HG03432 (cell line): ENCODE measurements around the gene ARHGEF4.

ENCODE experiments used
- ATAC-seq: cut with Tn5 transposase; IDR thresholded peaks from one replicate; pipeline ENCODE4 v1.9.1; 2021; ENCODE audit warnings: mild to moderate bottlenecking, moderate library complexity; ENCODE audit not compliant: unreplicated experiment

The ARHGEF4 gene

DNA sequence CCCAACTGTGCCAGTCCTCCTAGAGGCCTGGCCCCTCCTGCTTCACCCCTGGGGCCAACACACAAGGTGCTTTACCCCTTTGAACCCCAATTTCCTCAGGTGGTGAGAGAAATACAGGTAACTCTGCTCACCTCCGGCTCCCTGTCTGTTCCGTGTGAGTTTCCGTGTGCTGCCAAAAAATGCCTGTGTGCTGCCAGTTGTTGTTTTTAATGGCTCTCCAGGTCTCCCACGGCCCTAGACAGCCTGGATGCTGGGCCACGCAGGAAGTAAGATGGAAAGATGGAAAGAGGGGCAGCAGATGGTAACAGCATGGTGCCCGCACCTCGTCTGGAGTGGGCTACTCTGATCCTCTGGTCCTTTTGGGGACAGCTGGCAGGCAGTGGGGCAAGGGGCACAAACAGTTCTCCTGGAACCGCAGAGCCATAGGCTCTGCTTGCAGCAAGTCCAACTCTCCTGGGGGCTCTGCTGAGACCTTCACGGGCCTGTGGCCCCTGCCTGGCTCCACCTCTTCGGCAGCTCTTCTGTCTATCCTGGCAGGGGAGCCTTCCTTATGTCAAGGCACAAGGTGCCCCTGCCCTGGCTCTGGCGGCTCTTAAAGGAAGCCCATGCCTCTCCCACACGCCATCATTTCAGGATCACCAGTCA is 4.3 kb upstream of the ARHGEF4 start:
- no peak for ATAC-seq

DNA sequence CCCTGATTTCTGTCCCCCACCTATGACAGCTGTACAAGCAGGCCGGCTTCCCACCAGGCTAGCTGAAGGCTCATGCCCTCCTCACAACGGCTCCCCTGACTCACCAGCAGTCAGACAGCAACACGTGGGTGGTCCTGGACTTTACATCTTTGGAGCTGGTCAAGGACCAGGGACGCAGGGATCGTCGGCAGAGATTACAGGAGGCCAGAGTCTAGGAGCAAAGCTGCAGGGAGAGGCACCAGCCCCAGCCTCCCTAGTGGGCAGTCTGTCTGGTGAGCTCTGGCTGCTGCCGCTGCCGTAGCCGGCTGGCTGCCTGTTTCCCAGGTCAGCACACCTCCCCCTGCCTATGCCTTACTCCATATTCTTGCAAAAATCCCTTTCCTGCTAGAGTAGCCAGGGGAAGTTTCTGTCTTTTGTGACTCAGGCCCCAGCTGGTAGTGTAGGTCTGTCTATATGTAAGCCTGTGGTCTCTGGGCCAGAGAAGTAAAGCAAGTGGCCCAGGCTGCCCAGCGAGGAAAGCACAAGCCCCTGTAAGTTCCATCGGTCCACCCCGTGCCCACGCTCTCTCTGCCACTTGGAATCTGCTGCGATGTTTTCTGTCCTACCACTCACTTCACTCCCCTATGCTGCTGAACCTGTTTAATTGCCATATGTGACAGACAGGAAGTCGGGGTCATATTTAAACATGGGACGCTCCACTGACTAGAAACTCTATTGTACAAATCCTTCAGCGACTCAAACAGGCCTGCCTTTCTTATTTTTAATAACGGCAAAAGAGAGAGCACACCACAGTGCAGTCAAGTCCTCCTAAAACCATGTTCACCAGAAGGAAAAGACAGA is 2.4 kb upstream of the ARHGEF4 start:
- no peak for ATAC-seq

DNA sequence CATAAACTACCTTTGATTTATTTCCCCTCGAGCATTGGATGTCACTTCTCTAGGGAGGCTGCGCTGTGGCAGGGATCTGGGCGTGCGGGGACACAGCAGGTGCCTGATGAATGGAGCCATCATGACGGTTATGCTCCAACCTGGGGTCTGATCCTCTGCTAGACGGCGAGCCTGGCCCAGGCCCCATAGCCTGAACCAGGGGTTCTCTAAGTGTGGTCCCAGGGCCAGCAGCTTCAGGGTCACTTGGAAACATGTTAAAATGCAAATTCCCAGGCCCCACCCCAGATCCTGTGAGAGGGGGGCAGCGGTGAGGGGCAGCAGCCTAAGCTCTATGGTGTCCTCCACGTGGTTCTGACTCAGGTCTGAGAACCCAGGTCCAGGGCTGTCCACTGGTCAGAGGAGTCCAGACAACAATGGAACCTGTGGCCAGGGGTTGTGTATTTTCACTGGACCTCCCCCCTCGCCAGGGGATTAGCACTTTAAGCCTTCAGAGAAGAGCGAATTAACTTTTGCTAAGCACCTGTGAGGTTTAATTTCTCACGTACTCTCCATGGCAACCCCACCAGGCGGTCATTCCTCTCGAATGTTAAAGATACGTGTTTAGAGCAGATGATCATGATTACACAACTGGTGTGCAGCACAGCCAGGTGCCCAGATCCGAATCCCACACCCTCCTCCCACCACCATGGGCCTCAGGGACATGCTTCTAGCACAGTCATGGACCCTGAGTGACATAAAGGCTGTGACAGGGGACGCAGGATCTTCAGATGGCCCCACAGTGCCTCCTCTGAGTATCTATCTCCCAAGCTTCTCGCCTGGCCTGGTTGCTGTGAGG is 1.6 kb upstream of the ARHGEF4 start:
- no peak for ATAC-seq

GRCh38 chr2:130835766-130836015 is 1.0 kb upstream of the ARHGEF4 start:
- no peak for ATAC-seq

GRCh38 chr2:130837175-130837810 is 579 bp downstream of the ARHGEF4 start:
- ATAC-seq = no peak

DNA sequence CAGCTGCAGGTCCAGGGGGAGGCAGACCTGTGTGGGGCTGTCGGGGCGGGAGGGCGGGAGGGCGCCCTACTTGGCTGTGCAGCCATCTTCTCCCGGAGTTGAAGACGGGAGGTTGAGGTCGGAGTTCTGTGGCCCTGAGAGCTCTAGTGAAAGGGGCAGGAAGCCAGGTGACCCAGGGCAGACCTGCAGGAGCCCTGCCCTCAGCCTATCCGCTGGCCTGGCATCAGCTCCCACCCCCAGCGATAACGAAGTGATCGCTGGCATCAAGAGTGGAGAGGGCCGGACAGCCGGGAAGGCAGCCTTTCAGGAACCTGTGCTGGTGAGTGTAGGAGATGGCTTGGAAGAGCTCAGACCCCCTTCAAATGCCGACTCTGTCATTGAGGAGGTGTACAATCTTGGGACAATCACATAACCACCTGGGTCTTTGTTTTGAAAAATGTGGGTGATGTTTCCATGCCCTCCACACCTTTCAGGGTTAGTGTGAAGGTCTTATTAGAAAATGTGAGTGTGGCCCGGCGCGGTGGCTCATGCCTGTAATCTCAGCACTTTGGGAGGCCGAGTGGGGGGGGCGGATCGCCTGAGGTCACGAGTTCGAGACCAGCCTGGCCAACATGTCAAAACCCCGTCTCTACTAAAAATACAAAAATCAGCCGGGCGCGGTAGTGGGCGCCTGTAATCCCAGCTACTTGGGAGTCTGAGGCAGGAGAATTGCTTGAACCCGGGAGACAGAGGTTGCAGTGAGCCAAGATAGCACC is 1.3 kb downstream of the ARHGEF4 start:
- no peak for ATAC-seq

- no peak for ATAC-seq
These were observed 2.5 kb downstream of the ARHGEF4 start for GRCh38 chr2:130839011-130839780.

DNA sequence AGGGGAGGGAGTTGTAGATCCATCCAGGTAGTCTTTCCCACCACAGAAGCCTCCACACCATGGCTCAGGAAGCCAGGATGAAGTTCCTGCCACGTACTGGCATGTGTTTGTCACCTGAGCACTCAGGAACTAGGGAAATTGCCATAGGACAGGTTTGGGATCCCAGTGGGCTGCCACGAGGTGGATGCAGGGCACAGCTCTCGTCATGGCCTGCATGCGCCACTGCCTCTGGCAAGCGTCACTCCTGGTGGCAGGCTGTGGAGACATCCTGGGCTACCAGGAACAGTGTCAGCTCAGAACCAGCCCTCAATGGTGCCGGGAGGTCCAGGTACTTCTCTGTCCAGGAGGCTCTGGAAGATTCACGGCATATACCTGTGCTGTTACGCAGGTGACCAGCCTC is 3.8 kb downstream of the ARHGEF4 start:
- no peak for ATAC-seq

DNA sequence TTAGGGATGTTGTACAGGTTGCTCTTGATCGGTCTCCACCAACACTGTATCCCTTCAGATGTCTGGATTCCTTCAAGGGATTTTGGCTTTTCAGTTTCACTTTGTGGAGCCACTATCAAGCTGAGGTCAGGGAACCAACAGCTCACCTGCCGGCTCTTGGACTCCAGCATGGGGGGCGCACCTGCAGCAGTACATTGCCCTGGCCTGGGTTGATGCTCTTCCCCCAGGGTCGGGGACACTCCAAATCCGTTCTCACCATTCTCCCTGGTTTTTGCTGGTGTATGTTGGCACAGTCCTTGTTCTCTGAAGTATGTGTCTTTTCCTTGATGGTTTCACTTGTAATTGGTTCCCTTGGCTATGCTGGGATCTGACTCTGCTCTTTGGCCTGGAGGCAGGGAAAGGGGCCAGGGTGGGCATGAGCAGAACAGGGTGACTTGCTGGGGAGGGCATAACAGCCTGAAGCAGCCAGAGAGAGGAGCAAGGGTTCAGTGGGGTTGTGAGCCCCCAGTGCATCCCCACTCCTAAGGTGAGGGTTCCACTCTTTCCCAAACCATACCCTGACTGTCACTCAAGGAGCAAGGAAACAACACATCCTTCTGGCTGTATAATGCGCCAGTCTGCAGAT is 5.1 kb downstream of the ARHGEF4 start:
- ATAC-seq = no peak

- no peak for ATAC-seq
These were observed 6.1 kb downstream of the ARHGEF4 start for GRCh38 chr2:130842770-130843169.

DNA sequence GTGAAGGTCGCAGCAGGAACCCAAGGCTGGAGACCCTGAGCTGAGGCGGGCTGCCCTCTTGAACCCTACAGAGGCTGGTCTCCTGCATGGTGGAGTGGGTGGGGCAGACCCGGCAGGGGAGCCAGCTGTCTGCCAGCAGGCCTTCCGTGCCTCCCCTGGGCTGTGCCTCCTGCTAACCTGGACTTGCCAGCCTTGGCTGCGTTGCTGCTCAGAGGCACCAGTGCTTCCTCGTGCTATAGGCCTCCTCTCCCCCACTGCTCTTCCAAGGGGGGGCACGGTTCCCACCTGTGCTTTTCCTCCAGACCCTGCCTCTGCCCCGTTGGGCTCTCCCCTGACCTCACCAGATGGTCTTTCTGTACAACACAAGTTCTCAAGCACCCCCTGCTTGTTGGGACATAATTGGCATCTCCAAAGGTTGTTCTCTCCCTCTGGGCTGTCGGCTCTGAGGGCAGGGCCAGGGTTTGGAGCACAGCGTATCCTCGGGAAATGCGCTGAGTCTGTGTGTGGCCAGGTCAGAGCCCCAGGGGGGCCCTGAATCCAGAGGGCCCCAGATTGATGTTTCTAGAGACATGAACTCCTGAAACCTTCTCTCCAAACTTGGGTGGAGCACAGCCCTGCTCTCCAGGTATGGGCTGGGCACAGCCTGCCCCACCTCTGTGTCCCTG is 6.7 kb downstream of the ARHGEF4 start:
- ATAC-seq = no peak

DNA sequence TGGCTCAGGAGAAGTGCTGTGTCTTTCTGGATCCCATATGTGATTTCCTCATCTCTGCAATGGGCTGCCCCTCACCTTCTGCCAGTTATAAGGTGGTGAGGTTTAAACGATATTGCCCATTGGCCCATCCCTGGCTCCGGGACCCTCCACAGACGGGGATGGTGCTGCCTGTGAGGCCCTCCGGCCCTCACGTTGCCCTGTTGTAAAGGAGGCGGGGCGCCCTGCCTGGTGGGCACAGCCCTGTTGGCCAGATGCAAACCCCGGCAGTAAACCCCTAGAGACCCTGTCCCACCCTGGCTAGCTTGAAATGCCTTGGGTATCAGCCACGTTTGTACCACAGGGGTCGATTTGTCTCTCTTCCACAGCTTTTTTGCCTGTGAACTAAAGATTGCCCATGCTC is 7.4 kb downstream of the ARHGEF4 start:
- no peak for ATAC-seq

GRCh38 chr2:130845505-130846085 is 8.9 kb downstream of the ARHGEF4 start:
- ATAC-seq = no peak

DNA sequence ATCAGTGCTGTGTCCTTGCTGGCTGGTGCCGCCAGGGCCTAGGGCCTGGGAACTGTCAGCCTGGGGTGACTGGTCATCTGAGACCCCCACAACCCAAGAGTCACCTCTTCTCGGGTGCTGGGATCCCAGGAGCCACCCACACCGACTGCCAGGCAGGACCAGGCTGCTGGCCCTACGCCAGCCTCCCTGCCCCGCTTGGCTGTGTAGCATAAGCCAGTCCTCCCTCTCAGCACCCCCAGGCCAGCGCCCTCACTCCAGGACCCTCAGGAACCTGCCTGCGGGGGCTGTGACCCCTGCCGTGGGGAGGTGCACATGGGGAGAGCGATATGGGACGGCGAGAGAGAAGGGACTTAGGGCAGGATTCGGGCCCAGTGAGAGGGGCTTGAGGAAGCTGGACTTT is 9.5 kb downstream of the ARHGEF4 start:
- ATAC-seq = no peak

- no peak for ATAC-seq
These were observed 10.1 kb downstream of the ARHGEF4 start for GRCh38 chr2:130846686-130847375.

- no peak for ATAC-seq
These were observed 11.2 kb downstream of the ARHGEF4 start for GRCh38 chr2:130847776-130848525.

DNA sequence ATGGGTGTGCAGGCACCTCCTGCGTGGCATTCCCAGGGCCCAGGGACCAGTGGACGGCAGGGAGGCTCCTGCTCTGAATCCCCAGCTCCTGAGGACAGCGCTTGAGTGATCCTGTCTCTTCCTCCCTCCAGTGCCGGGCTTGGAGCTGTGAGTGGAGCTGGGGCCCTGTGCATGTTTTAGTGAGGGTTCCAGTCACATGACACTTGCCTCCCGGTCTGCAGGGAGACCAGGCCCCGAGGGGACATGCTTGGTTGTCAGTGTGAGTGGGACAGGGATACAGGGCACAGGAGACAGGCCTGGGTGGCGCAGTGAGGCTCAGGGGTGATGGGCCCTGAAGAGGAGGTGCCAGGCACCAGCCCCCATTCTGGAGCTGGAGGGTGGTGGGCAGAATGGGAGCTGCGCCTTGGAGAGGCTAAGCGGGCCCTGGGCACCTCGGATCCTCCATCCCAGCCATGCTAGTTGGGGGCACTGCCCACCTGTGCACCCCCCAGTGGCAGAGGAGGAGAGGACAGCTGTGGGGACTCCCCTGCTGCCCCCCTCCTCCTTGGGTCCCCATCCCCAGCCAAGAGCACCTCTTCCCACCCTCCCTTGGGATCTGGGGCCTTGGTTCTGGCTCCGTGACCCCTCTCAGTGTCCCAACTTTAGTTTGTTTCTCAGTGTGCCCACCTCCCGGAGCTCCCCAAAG is 12.0 kb downstream of the ARHGEF4 start:
- ATAC-seq = no peak
